SW 1271 (cell line): ENCODE results near the gene BBOX1.

Experiments used
- DNase-seq, 2 experiments: peaks; one replicate each; lab custom pipeline; 2025; lab: John Stamatoyannopoulos, UW

BBOX1 gene

DNA sequence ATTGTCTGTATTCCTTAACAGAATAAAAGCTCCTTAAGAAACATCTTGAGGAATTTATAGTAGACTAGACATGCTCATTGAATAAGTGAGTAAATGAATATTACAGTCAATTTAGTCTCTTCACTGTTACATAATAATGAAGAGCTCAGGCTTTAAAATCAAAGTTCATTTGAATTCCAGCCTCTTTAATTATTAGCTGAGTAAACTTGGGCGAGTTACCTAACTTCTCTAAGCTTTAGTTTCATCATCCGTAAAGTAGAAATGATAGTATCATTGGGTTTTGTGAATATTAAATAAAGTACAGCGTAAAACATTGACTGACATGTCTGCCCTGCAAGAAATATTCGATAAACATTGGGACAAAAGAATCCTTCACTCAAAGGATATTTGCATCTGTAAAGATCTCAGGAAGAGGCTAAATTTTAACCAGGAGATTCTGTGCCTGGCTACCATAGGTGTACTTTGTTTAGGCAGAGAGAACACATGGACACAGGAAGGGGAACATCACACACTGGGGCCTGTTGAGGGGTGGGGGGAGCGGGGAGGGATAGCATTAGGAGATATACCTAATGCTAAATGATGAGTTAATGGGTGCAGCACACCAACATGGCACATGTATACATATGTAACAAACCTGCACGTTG is 15.2 kb upstream of the BBOX1 start:
- DNase-seq: no peak

DNA sequence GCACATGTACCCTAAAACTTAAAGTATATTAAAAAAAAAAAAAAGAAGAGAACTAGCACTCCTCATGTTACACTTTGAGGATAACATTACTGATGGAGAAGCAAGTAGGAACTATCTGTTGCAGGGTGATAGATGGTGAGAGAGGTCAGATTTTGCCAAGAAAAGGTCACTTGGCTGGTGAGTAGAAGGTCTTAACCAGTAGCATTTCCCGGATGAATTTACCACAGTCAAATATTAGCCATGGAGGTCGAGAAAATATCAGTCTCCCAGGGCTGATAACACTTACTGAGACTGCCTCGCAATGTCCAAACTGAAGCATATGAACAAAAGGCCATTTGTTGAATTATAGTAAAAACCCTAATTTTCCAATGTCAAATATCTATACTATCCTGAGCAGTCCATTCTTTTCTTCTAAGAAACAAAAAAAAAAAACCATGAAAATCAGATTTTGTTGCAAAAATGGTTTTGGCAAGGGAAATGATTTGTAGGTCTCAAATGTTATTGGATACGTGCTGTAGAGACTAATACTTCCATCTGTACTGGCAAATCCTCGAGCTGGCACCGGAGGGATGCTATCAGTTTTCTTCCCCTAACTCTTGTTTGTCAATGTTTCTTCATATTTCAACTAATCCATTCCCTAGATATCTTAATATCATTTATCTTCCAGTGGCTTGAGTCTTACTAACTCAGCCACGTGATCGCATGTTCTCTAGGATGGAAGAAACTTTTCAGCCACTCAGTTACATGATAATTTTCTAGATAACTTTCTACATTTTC is 14.5 kb upstream of the BBOX1 start:
- no peak for DNase-seq

DNA sequence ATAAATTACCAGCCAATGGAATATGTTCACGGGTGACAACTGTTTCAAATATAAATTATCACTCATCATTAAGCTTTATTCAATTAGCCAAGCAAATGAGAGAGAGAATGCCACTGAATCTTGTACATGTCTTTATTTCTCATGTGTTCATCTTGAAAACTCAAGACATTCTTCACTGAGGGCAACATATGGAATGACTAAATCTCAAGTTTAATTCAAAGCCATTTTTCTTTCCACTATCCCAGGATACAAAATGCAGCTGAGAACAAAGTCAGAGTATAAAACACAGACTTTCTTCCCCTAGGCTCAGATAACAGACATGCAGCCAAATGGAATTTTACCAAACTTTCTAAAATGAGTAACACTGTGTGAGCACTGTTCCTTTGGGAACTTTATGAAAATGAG is 12.1 kb upstream of the BBOX1 start:
- no peak for DNase-seq

DNA sequence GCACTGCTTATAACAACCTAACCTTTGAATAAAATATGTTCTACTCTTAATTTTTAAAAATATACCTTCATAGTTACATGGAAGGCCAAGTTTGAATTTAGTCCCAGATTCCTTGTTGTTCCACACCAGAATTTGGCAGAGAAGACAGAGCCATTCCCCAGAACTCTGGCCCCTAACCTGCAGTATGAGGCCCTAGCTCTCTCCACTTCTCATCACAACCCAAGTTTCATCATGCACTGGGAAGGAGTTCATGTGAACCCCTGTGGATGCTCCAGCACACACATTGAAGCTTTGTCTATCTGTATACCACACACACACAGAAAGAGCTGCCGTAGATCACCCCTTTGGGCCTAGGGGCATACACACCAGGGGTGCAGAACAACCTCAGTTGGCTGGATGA is 10.6 kb upstream of the BBOX1 start:
- no peak for DNase-seq

DNA sequence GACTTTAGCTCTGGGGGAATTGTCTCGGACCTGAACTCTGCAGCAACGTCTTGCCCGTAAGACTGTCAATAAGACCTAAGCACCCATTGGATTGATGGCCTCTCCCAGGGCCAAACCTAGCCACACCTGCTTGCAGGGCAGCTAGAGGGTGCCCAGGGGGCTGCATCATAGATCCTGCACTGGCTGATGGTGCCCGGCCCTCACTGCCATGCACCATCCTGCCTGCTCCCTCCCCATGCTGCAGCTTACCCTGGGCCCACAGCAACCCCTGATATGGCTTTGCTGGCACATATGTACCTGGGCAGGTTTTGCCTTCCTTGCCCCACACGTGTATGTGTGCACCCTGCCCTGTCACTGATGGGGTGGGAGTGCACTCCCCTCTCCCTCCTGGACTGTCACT is 8.9 kb upstream of the BBOX1 start:
- no peak for DNase-seq

DNA sequence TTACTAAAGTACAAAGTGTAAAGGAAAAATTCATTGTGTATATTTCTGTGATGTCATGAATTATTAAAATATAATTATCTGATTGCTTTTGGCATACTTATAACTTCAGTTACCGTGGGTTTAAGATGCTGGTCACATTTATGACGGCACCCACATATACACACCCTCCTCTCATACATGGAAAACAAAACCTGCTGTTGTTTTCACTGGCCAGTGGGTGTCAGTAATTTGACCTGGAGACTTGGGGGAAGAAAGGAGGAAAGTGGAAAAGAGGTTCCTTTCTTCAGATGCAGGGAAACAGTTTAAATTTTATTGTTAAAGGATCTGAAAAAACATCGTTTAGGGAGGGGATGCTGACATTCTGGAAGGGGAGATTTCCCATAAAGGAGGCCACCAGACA is 742 bp upstream of the BBOX1 start:
- no peak for DNase-seq

DNA sequence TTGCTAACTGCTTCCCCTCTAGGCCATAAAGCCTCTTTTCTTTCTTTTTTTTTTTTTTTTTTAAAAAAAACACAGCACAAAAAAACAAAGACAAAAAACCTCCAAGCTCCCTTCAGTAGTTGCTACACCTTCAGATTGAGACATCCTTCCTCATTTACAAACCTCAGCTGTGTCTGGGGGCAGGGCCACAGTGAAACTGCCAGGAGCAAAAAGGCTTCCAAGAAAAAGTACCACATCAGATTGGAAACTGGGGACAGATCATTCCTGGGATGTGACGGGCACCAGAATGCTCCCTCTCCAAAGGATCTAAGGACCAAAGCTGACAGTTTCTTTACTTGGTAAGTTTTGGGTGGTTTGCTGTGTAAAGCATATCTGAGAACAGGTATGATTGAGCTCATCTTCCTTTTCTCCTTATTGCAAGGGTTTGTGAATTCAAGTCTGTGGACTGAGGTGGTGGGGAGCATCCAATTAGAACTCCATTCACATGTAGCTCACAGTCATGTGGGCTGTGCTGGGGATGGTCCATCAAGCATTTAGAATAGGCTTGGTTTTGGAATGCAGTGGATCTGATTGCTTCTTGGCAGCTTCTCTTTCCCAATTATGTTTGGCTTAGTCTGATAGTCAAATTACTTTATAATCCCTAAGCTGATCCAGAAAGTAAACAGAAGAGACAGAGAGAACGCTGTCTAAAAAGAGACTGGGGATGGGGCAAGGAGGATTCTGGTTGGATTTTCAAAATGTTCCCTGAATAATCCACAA is 705 bp downstream of the BBOX1 start:
- DNase-seq: no peak

DNA sequence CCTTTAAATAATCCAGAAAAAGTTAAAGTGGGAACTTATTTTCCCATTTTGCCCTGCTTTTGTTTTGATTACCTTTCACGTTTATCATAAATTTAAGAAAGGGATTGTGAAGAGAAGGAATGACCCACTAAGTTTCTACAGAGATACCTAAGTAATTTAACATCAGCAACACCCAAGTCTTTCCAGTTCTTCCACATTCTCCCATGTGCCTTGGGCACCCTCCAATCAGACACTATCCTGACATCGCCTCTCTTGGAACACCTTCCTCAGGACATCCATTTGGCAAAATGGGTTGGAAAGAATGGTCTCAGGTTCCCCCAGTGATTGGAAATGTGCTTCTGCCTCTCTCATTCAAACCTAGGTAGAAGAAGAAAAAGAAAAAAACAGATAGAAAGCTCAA is 6.3 kb downstream of the BBOX1 start:
- no peak for DNase-seq

DNA sequence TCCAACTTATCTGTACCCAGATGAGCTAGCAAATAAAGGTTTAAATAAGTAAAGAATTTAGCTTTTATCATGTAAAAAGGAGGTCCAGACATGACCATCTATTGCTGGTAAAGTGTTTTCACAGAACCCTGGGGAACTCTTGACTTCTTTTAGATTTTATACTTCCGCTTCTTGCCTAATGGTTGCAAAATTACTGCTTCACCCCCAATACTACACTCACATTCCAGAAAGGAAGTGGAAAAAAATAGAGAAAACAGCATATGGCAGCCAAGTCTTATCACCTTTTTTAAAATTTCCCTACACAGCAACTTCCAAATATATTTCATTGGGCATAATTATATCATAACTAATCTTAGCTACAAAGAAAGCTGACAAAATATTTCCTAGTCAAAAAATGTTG is 12.1 kb downstream of the BBOX1 start:
- no peak for DNase-seq

DNA sequence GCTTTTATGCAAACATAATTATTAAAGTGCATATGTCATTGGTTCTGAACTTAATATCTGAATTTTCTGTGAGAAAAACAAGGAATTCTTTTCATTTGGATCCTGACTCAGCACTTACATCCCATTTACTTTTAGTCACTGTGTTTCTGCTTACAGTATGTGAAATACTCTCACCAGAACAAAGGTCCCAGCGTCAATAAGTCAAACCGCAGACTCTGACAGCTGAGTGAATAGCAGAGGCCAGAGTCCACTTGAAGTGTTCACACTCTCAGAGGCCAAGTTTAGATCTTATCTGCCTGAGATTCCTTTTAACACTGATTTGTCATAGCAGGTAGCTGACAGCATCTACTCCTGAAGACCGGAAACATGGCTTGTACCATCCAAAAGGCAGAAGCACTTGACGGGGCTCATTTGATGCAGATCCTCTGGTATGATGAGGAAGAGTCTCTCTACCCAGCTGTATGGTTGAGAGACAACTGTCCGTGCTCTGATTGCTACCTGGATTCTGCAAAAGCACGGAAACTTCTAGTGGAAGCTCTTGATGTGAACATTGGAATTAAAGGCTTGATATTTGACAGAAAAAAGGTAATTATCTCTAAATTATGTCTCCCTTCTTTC is 14.6 kb downstream of the BBOX1 start:
- DNase-seq: no peak

DNA sequence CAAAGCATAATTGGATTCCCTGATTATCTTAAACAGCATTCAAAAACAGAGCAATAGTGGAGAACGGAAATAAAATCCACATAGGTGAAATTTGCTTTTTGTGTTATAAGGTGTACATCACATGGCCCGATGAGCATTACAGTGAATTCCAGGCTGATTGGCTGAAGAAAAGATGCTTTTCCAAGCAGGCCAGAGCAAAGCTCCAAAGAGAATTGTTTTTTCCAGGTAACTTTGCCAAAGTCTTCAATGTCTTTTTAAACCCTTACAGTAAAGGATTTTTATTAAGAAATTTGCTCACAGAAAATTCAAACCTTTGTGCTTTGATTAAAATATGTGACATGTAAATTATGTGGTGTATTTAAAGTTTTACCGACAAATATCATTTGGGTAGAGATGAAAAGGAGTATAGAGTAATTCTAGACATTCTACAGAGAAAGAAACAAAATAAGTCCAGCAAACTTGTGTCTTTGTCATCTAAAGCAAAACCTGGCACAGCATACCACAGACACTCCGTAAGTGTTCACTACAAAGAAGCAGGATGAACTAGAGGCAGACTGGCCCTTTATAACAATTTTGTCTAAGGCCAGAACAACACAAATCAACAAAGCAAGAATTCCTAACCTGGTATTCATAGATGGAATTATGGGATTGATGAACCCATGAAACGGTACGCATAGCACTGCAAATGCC is 16.6 kb downstream of the BBOX1 start:
- no peak for DNase-seq

DNA sequence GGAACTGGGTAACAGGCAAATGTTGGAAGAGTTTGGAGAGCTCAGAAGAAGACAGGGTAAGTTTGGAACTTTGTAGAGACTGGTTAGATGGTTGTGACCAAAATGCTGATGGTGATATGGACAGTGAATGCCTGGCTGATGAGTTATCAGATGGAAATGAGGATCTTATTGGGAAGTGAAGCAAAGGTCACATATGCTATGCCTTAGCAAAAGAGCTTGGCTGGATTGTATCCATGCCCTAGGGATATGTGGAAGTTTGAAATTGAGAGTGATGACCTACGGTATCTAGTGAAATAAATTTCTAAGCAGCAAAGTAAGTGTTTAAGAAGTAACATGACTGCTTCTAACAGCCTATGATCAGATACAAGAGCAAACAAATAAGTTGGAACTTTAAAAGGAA is 17.8 kb downstream of the BBOX1 start:
- no peak for DNase-seq

DNA sequence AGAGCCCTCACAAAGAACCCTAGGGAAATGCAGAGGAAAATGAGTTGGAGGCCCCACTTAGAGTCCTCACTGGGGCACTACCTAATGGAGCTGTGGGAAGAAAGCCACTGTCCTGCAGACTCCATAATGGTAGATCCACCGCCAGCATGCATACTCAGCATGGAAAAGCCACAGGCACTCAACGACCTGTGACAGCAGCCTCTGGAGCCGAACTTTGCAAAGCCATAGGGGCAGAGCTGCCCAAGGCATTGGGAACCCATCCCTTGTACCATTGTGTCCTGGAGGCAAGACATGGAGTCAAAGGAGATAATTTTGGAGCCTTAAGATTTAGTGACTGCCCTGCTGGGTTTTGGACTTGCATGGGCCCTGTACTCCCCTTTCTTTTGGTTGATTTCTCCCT is 18.8 kb downstream of the BBOX1 start:
- DNase-seq: no peak

DNA sequence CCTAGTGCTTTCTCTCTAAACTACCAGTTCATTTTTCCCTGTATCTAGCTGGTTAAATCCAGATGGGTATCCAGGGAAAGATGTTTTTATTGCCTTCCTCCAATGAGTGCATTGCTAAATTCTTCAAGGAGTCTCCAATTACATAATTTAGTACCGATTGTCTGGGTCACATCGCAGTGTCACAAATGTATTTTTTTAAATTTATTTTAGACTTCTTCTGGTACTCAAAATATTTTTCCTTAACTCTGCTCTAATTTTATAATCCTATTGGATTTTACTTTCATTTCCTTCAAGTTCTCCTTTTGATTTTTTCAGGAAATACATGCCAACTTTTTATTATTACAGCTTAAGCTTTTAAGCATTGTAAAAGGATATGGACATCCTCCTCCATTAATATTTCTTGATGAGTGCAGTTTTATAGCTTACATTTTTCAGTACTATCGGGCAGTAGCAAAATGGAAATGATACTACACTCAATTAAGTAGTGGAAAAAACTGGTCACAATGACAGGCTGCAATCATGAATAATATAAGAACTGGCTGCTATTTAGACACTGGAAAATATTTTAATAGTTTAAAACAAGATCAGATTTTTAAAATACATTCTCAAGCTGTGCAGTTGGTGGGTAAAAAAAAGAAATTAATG is 20.3 kb downstream of the BBOX1 start:
- no peak for DNase-seq

DNA sequence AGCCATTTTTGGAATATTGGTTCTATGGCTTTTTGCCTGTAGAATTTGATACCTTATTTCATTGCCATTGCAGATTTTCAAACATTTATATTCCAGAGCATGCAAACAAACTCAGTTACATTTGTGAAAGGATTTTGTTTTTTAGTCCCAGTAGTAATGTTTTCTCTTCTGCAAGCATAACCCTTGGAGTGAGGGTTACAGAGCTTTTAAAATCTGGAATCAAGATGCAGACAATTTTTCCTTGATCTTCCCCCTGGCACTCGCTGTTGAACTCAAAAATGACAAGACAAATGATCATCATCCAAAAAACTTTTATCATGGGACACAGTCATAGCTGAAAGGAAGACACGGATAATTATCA is 20.8 kb downstream of the BBOX1 start:
- no peak for DNase-seq

DNA sequence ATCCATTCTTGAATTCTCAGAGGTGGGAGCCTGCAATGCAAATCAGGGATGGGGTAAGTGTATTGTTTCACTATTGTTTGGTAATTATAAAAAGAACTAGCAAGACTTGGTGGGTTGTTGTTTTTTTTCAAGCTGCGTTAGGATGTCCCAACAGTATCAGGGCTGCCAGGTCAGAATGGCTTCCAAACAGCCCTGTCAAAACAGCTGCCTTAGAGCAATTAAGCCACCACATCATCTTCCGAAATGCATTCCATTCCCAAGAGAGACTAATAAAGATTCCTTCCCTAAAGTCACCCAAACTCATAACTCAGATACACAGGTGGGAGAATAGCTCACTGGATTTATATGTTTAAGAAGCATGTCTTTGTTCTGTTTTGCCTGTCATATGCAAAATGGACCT is 23.5 kb downstream of the BBOX1 start:
- DNase-seq: no peak

DNA sequence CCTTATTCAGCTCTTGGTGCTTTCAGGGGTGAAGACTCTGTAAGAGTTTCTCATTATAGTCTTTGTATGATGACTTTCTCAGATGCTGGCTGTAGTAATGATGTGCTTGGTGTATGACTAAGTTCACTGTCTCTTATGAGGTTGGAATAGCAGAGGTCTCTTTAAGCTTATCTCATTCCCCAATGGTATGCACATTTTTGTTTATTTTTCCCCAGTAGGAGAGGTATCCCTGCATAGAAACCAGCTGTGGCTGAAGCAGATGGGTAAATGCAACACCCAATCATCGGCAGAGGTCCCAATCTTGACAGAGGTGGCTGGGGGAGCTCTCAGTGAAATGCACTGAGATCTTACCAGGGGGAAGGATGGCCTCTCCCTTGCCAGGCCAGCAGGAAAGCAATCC is 34.6 kb downstream of the BBOX1 start:
- DNase-seq: no peak

DNA sequence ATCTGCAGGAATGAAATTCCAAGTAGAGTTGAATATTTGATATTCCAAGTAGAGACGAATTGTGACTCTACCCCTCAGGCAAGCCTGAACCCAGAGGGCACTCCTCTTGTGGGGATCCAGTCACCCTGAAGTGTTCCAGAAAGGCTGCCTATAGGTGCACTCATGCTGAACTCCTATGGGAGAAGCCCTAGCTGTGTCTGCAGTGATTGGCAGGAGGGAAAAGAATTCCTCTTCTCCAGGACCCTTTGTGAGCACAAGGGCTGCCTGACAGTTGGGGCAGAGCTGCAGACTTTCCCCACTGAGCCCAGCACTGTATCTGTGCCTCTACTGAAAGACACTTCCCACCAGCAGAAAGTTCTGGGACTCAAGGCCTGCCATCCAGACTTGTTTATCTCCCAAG is 35.0 kb downstream of the BBOX1 start:
- no peak for DNase-seq

DNA sequence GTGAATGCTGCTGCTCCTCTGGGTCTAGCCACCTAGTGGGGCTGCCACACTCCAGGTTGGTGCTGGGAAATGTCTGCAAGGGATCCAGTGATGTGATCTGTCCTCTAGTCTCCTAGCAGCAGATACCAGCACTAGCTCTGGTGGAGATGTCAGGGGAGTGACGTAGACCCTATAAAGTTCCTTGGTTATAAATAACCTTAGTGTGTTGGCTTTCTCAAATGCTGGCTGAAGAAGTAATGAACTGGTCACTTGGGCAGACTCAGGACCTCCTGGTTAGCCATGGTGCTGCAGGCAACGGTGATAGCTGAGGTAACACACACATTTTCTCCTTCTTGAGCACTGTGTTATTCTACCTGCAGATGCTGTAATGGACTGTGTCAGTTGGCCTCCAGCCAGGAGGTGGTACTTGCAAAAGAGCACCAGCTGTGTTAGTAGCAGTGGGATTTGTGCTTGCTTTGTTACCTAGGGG is 35.5 kb downstream of the BBOX1 start:
- no peak for DNase-seq

DNA sequence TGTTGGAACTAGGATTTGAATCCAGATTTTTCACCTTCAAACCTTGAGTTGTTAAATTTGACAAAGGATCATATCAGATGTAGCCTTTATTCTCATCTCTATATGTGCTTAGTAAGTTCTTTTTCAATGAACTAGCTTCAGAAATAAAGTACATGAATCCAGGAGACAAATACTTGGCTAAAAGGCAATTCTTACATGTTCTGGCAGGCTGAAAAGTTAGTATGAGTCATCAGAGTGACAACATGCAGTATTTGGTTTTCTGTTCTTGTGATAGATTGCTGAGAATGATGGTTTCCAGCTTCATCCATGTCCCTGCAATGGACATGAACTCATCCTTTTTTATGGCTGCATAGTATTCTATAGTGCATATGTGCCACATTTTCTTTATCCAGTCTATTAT is 40.4 kb downstream of the BBOX1 start:
- no peak for DNase-seq

DNA sequence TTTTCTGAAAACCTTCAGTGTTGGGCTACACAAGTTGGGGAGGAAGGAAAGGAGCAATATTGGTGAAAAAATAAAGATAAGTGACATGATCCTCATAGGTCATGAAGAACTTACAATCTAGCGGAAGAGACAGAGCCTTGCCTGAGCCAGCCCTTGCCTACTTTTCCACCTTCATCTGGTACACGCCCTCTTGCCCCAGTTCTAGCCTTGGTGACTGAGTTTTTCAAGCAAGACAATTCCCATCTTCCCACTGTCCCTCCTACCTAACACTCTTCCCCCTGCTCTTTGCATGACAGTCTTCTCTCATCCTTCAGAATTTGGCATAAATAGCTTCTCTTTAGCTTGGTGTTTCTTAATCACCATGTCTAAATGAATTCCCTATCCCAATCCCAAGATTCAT is 42.6 kb downstream of the BBOX1 start:
- DNase-seq: no peak

DNA sequence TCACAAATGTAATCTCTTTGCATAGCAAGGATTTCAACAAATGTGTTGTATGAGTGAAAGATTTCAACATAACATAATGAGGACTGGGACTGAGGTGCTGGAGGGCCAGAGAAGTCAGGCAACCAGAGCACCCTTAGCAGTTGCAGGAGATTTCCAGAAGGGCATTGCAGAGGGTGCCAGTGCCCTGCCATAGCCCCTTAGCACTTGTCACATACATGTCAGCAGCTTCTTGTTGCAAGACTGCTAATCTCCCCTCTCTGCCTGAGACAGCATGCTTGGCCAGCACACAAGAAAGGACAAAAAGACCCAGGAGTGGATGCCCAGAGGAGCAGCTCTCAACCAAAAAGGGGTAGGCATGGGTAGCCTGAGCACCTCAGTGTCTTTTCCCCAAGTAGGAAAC is 43.2 kb downstream of the BBOX1 start:
- DNase-seq: no peak
